Epithelial cell of esophagus (primary cell): ENCODE results near the gene PSKH1.

Experiments
- DNase-seq: peaks from one replicate; pipeline ENCODE4 v3.0.0; 2010; ENCODE audit warnings: low read depth
- H3K4me3 ChIP-seq: 2 replicates; pipeline ENCODE4 v1.5.1; 2011; ENCODE audit warnings: mild to moderate bottlenecking, low read length, control low read depth
- TF ChIP-seq, protein P1 (sequence below): IDR thresholded peaks from 2 replicates; pipeline ENCODE4 v1.5.1; 2011; ENCODE audit warnings: low read depth, mild to moderate bottlenecking, low read length, control low read depth, inconsistent platforms; ENCODE audit not compliant: insufficient read depth; ENCODE audit errors: missing control alignments

The PSKH1 gene

DNA sequence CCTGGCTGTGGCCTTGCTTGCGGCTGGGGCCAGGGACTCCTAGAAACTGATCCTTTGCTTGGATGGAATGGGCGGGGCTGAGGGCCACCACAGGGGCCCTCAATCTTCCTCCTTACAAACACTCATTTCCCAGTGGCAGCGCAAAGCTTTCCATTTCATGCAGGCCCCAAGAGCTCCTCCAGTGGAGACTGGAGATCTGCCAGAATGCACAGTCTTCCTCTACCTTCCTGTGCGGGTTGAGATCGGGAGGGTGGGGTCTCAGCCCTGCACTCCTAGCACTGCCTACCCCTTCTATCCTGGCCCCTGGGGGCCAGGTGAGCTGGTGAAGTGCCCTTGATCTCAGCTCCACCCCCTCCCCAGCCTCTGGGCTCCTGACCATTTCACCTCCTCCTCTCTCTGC, 6.7 kb upstream of the PSKH1 start:
- H3K4me3 ChIP-seq, result no peak overlapping the region
- TF ChIP-seq, protein P1, sequence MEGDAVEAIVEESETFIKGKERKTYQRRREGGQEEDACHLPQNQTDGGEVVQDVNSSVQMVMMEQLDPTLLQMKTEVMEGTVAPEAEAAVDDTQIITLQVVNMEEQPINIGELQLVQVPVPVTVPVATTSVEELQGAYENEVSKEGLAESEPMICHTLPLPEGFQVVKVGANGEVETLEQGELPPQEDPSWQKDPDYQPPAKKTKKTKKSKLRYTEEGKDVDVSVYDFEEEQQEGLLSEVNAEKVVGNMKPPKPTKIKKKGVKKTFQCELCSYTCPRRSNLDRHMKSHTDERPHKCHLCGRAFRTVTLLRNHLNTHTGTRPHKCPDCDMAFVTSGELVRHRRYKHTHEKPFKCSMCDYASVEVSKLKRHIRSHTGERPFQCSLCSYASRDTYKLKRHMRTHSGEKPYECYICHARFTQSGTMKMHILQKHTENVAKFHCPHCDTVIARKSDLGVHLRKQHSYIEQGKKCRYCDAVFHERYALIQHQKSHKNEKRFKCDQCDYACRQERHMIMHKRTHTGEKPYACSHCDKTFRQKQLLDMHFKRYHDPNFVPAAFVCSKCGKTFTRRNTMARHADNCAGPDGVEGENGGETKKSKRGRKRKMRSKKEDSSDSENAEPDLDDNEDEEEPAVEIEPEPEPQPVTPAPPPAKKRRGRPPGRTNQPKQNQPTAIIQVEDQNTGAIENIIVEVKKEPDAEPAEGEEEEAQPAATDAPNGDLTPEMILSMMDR, result no peak
- DNase-seq, result no peak

DNA sequence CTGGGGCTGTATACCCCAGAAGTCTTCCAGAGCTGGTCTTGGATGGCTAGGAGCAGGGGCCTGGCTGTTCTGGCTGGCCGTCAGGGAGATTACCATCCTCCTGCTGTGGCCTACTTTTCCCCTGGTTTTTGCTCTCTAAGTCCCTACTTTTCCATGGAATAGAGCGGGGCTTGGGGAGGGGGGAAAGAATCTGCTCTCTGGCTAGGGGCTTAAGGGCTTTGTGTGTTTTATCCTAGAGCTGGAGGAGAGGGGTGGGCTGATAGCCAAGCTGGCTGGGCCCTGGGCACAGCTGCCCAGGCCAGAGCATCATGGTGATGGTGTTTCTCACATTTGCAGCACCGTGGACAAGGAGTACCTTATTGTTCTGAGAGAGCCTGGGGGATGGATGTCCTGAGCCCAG, 4.7 kb upstream of the PSKH1 start:
- no peak for DNase-seq
- H3K4me3 ChIP-seq, result no peak overlapping the region
- TF ChIP-seq, protein P1, result no peak

DNA sequence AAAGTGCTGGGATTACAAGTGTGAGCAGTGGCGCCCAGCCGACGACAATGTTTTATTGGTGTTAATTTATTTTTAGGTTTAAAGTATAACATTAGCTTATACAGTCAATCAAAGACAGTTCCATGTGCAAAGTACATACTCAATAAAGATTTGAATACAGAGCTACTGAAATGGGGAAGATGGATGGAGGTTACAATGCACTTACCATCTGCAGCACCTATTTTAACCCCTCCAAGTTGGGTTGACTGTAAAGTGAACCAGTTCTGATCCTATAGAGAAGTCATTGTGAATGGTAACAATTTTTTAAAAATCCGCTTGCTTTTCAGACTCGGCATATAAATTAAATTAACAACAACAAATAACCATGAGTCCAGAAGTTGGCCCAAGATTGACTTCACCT, 679 bp upstream of the PSKH1 start:
- peak overlapping the region; percentile 52 for H3K4me3 ChIP-seq
- DNase-seq, result no peak
- TF ChIP-seq, protein P1, result no peak

DNA sequence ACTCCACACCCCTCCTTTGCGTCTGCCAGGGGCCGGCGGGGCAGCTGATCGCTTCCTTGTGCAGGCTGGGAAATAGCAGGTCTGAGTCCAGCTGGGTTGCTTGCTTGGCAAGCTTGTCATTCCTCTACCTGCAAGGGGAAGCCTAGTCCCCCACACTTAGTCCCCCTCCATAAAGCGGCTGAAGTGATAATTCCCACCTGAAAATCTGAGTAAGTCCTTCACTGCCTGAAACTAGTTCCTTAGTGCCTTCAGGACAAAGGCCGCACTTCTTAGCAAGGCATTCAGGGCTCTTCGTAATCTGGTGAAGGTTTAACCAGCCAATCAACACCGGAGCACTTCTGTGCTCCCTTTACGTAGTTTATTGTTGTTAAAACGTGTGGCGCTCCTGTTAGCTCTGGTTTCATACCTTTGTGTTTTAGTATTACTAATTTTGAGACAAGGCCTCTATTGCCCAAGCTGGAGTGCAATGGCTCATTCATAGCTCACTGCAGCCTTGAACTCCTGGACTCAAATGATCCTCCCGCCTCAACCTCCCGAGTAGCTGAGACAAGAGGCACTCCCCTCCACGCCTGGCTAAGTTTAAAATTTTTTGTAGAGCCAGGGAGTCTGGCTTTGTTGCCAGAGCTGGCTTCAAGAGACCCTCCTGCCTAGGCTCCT, 817 bp downstream of the PSKH1 start:
- TF ChIP-seq, protein P1, result no peak
- peak; percentile 50 for DNase-seq
- peak overlapping the region; percentile 88 for H3K4me3 ChIP-seq

DNA sequence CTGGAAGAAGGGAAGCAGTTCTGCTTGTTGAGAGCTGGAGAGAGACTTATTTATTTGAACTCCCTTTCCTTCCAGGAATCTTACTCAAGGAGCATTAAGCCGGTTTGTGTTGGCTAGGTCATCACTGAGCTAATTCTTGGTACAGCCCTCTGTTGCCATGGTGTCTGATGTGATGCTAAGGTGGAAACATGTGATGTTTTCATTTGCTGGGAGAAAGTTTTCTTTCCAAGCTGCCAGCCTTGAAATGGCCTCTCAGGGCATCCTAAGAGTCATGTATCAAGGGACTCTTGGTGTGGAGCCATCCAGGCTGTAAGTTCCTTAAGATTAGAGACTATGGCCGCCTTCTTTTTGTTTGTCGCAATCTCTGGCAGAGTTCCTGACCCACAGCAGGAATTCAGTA, 4.2 kb downstream of the PSKH1 start:
- TF ChIP-seq, protein P1, result no peak
- H3K4me3 ChIP-seq, result no peak overlapping the region
- peak; percentile 22 for DNase-seq

DNA sequence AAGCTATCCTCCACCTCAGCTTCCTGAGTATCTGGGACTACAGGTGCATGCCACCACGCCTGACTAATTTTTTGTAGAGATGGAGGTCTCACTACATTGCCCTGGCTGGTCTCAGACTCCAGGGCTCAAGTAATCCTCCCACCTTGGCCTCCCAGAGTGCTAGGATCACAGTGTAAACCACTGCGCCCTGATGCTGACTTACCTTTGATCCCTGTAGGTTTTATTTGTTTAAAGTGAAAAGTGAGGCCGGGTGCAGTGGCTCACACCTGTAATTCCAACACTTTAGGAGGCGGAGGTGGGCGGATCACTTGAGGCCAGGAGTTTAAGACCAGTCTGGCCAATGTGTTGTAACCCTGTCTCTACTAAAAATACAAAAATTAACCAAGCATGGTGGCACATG, 8.7 kb downstream of the PSKH1 start:
- TF ChIP-seq, protein P1, result no peak
- no peak overlapping the region for H3K4me3 ChIP-seq
- no peak for DNase-seq

DNA sequence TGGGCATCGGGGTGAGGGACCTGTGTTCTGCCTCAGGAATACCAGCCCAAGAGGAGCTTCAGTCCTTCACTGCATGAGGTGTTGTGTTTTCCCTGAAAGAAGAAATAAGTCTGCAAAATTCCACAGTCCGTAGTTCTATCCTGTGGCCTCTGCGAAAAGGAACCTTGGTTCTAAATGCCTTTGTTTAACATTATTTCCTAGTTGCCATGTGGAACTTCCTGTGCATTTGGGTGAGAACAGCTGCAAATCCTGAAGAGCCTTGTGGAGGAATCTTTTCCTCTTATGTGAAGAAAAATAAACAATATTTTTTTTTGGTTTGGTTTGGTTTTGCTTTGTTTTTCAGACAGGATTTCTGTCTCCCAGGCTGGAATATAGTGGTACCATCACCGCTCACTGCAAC, 9.8 kb downstream of the PSKH1 start:
- DNase-seq, result no peak
- no peak overlapping the region for H3K4me3 ChIP-seq
- TF ChIP-seq, protein P1, result no peak
